Astrocyte (in vitro differentiated cells and primary cell): ENCODE data around the gene TMED10. TPM values are rescaled to one million over a fixed set of nuclear protein-coding genes. Genes with fewer than 3 reads are reported as not detected.

ENCODE experiments used
- total RNA-seq: library from RNA; stranded (reverse); gene quantifications from 2 replicates; pipeline ENCODE4 v1.2.1, GENCODE V29; 2021

TMED10 gene
- total RNA-seq, 1 donor from 2014 or later = 331 TPM

Other genes starting within 250 kb of the TMED10 start
- gene PGF, start 221.0 kb downstream of the TMED10 start, total RNA-seq = 2.5 and 3.5 TPM in 2 replicates
- gene EIF2B2, start 173.7 kb downstream of the TMED10 start, total RNA-seq = 37.7 TPM in 2 replicates
- 12.7 and 12.9 TPM in 2 replicates for gene MLH3, start 125.1 kb downstream of the TMED10 start, total RNA-seq
- 6.9 and 8.9 TPM in 2 replicates for gene ACYP1, start 112.6 kb downstream of the TMED10 start, total RNA-seq
- 1.4 and 1.7 TPM in 2 replicates for gene ZC2HC1C, start 107.0 kb downstream of the TMED10 start, total RNA-seq
- 45.2 and 56.3 TPM in 2 replicates for gene NEK9, start 49.6 kb downstream of the TMED10 start, total RNA-seq
- gene FOS, start 102.2 kb upstream of the TMED10 start, total RNA-seq = 33.9 and 57.7 TPM in 2 replicates